RWPE1 (cell line): ENCODE results near the gene IRAK3.
"Not testable (repeated sequence)": the region's sequence is repeated elsewhere in the genome, so short reads cannot be mapped to it uniquely, and the experiment has no call there.

ENCODE experiments used
- CTCF ChIA-PET: fragments of 350-600 bp; sonication (Branson Sonifier 250); formaldehyde crosslinking; extraction: SDS; loops from one replicate; lab custom pipeline; 2021; lab: Yijun Ruan, JAX
- POLR2A ChIA-PET: fragments of 400-600 bp; formaldehyde crosslinking; extraction: SDS; loops from one replicate; lab custom pipeline; 2020; ENCODE audit warnings: antibody characterized with exemption; ENCODE audit not compliant: low non-redundant PET; lab: Yijun Ruan, JAX
- DNase-seq: peaks from one replicate; pipeline ENCODE4 v3.0.0; 2012; ENCODE audit warnings: low spot score
- H3K27ac ChIP-seq: fragments of 450-650 bp; 2 replicates; pipeline ENCODE4 v1.5.1; 2017
- TF ChIP-seq, protein P1 (sequence below): fragments of 450-650 bp; conservative IDR thresholded peaks from 2 replicates; pipeline ENCODE4 v1.5.1; 2017; ENCODE audit warnings: low read depth, mild to moderate bottlenecking

Gene IRAK3

GRCh38 chr12:66302827-66303169, 113.8 kb downstream of the IRAK3 start:
- H3K27ac ChIP-seq, result peak overlapping the region; percentile 59
- TF ChIP-seq, protein P1, sequence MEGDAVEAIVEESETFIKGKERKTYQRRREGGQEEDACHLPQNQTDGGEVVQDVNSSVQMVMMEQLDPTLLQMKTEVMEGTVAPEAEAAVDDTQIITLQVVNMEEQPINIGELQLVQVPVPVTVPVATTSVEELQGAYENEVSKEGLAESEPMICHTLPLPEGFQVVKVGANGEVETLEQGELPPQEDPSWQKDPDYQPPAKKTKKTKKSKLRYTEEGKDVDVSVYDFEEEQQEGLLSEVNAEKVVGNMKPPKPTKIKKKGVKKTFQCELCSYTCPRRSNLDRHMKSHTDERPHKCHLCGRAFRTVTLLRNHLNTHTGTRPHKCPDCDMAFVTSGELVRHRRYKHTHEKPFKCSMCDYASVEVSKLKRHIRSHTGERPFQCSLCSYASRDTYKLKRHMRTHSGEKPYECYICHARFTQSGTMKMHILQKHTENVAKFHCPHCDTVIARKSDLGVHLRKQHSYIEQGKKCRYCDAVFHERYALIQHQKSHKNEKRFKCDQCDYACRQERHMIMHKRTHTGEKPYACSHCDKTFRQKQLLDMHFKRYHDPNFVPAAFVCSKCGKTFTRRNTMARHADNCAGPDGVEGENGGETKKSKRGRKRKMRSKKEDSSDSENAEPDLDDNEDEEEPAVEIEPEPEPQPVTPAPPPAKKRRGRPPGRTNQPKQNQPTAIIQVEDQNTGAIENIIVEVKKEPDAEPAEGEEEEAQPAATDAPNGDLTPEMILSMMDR, result no peak
- DNase-seq, result no peak
- POLR2A ChIA-PET, result no interaction called here
- CTCF ChIA-PET, result interaction anchor here (0.7 to 0.8 kb wide), 3 partner anchors 54 to 158 kb away, joined by 4 to 6 read pairs (median 4); partner anchors contain the start of gene TMBIM4

GRCh38 chr12:66303316-66303804, 114.3 kb downstream of the IRAK3 start:
- POLR2A ChIA-PET, H3K27ac ChIP-seq, DNase-seq: not testable (repeated sequence)
- CTCF ChIA-PET, result interaction anchor here (0.5 to 0.7 kb wide), 3 partner anchors 19 to 640 kb away, joined by 3 to 5 read pairs (median 4); no protein-coding TSS in a partner anchor
